ENCODE measurements around the gene SRPK3.

DNA sequence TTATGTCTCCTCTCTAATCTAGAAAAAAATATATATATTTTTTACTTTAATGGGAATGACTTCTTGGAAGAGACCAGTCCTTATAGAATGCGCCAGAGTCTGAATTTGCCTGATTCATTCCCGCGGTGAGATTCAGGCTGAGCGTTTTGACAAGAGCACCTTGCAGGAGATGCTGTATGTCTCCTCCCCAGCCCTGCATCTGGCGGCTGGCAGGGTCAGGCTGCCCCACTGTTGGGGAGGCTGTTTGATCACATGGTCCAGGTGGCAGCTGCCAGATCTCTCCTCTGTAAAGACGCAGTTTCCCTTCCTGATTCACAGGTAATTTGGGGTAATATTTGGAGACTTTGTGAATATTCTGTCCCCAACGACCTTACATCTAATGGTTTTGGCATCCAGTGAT is 39.8 kb downstream of the SRPK3 start:
- no peak for TF ChIP-seq EZH2 (IDR thresholded peaks at IDR 0.05; ENCODE audit: borderline replicate concordance, low read depth, low read length, severe bottlenecking)
- TF ChIP-seq, protein P1, sequence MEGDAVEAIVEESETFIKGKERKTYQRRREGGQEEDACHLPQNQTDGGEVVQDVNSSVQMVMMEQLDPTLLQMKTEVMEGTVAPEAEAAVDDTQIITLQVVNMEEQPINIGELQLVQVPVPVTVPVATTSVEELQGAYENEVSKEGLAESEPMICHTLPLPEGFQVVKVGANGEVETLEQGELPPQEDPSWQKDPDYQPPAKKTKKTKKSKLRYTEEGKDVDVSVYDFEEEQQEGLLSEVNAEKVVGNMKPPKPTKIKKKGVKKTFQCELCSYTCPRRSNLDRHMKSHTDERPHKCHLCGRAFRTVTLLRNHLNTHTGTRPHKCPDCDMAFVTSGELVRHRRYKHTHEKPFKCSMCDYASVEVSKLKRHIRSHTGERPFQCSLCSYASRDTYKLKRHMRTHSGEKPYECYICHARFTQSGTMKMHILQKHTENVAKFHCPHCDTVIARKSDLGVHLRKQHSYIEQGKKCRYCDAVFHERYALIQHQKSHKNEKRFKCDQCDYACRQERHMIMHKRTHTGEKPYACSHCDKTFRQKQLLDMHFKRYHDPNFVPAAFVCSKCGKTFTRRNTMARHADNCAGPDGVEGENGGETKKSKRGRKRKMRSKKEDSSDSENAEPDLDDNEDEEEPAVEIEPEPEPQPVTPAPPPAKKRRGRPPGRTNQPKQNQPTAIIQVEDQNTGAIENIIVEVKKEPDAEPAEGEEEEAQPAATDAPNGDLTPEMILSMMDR (IDR thresholded peaks at IDR 0.05; ENCODE audit: extremely low read depth in 1 of 2, insufficient read depth in 1 of 2, low read depth in 1 of 2, low read length in 2 of 2), result no peak
- no peak for TF ChIP-seq POLR2AphosphoS5 (IDR thresholded peaks at IDR 0.05; ENCODE audit: insufficient read depth, low read depth, low read length)
- TF ChIP-seq, protein P2, sequence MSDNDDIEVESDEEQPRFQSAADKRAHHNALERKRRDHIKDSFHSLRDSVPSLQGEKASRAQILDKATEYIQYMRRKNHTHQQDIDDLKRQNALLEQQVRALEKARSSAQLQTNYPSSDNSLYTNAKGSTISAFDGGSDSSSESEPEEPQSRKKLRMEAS (IDR thresholded peaks at IDR 0.05; ENCODE audit: insufficient read depth, insufficient read length), result no peak
- TF ChIP-seq POLR2A (IDR thresholded peaks at IDR 0.05; ENCODE audit: low read depth, low read length), result no peak

Data from endothelial cell of umbilical vein (primary cell).